NCI-H2107 (cell line): ENCODE measurements around the gene KLHL25.

ENCODE experiments used
- DNase-seq: peaks from one replicate; lab custom pipeline; 2025; lab: John Stamatoyannopoulos, UW

KLHL25 gene

GRCh38 chr15:85717212-85717611 lies 77.5 kb downstream of the KLHL25 start:
- DNase-seq: no peak

GRCh38 chr15:85716261-85716660 lies 78.5 kb downstream of the KLHL25 start:
- DNase-seq: no peak

DNA sequence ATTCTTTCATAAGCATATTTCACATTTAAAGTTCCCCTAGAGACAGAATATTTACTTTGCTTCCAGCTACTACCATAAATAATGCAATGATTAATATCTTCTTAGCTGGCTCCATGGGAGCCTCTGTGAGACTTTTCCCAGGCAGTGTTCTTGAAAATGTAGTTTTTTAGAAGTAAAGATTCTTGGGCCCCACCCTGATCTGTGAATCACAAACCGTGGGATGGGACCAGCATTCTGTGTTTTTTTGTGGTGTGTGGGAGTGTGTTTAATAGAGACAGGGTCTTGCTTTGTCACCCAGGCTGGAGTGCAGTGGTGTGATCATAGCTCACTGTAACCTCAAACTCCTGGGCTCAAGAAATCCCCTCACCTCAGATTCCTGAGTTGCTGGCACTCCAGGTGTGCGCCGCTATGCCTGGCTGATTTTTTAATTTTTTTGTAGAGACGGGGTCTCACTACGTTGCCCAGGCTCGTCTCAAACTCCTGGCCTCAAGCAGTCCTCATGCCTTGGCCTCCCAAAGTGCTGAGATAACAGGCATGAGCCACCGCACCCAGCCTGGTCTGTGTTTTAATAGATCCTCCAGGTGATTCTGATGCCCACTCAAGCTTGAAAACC lies 83.0 kb downstream of the KLHL25 start:
- DNase-seq: no peak

DNA sequence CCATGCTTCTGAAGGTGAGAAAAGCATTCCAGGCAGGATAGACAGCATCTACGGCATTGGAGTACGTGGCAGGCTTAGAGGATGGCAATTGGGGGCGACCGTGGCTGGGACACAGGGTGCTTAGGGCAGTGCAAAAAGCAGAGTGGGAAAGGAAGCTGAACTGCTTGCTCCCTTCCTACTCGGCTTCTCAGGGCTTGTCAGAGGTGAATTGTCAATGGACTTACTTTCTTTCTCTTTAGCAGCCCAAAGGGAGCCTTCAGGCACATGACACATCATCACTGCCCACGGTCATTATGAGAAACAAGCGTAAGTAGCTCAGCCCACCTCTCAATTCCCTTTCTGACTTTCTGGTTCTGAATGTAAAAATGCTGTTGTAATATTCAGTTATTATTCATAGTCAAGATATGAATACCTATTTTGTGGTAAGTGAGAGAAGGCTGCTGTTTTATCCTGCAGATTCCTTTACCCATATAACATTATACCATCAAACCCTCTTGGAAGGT lies 84.3 kb downstream of the KLHL25 start:
- no peak for DNase-seq
